DND-41 (cell line): ENCODE results near the gene SLC10A7.

Experiments
- ATAC-seq: fragments of 200-7000 bp; cut with Tn5 transposase; 3 replicates; pipeline ENCODE4 v1.9.1; 2021; ENCODE audit warnings: low read depth; ENCODE audit not compliant: insufficient read depth
- DNase-seq: peaks from one replicate; pipeline ENCODE4 v3.0.0-alpha.2; 2020
- H2AFZ ChIP-seq: 2 replicates; pipeline ENCODE4 v1.6.0; 2012; ENCODE audit warnings: low read depth, low read length
- H3K27ac ChIP-seq: 2 replicates; pipeline ENCODE4 v1.5.1; 2012; ENCODE audit warnings: low read length, inconsistent platforms
- H3K27me3 ChIP-seq: fragments of 200-600 bp; sonication (generic); 2 replicates; pipeline ENCODE4 v1.6.0; 2012; ENCODE audit warnings: low read length, mild to moderate bottlenecking, inconsistent platforms; ENCODE audit not compliant: insufficient read depth, poor library complexity
- H3K36me3 ChIP-seq: 2 replicates; pipeline ENCODE4 v1.5.1; 2012; ENCODE audit warnings: low read length, inconsistent platforms; ENCODE audit not compliant: insufficient read depth
- H3K4me1 ChIP-seq: 2 replicates; pipeline ENCODE4 v1.5.1; 2012; ENCODE audit warnings: mild to moderate bottlenecking, low read length; ENCODE audit not compliant: insufficient read depth
- H3K4me2 ChIP-seq: 2 replicates; pipeline ENCODE4 v1.6.0; 2012; ENCODE audit warnings: mild to moderate bottlenecking, moderate library complexity, low read length, inconsistent platforms; ENCODE audit not compliant: insufficient read depth
- H3K4me3 ChIP-seq, 2 experiments: fragments of 200-600 bp in 1 of 2; shearing (Covaris generic) in 1 of 2; 2 replicates each; pipeline ENCODE4 v1.5.1; 2012 to 2016; ENCODE audit warnings: inconsistent platforms in 2 of 2, low read length in 2 of 2, mild to moderate bottlenecking in 2 of 2, low read depth in 1 of 2, moderate library complexity in 1 of 2
- H3K79me2 ChIP-seq: 2 replicates; pipeline ENCODE4 v1.6.0; 2012; ENCODE audit warnings: low read length, inconsistent platforms; ENCODE audit not compliant: insufficient read depth
- H3K9ac ChIP-seq: 2 replicates; pipeline ENCODE4 v1.6.0; 2012; ENCODE audit warnings: low read depth, mild to moderate bottlenecking, inconsistent platforms, low read length, moderate library complexity
- H3K9me3 ChIP-seq: 2 replicates; pipeline ENCODE4 v1.5.1; 2012; ENCODE audit warnings: low read length, moderate library complexity, mild to moderate bottlenecking, inconsistent platforms; ENCODE audit not compliant: insufficient read depth, severe bottlenecking
- H4K20me1 ChIP-seq: 2 replicates; pipeline ENCODE4 v1.6.0; 2012; ENCODE audit warnings: low read length; ENCODE audit not compliant: insufficient read depth
- CTCF ChIP-seq: IDR thresholded peaks from 2 replicates; pipeline ENCODE4 v1.5.1; 2012; ENCODE audit warnings: borderline replicate concordance, low read length, moderate library complexity, mild to moderate bottlenecking; ENCODE audit not compliant: poor library complexity, severe bottlenecking; ENCODE audit errors: extremely low read depth
- EZH2 ChIP-seq: IDR thresholded peaks from 3 replicates; pipeline ENCODE4 v1.6.1; 2012; ENCODE audit warnings: borderline replicate concordance, low read depth, mild to moderate bottlenecking, moderate library complexity, low read length, inconsistent platforms; ENCODE audit not compliant: severe bottlenecking

SLC10A7 gene

DNA sequence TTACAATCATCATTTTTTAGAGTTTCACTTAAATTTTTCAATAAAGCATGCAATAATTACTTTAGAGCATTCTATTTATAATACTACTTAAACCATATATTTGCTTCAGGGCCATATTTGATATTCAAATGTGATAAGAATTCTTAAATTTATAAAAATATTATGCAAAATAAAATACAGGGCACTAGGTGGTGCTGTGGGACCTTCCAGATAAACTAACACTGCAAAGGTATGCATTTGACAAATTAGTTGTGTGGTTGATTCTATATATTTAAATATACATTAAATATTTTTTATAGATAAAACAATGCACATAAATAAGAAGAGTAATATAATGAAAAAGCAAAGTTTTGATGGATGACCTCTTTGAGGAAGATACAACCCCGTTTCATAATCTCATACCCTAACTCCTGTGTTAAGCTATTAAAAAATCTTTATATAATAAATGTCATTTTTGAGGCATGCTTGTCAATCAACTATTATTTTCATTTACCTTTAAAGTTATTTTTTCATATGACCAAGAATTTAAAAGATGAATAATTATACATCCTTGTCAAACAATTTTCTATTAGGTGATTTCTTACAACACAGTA, 179.0 kb downstream of the SLC10A7 start:
- Histone ChIP-seq H2AFZ (no peak overlapping the region), H3K27me3 (no peaks in the 10 kb centered on the region), H3K4me3 (no peak overlapping the region), H3K4me1 (no peaks in the 10 kb centered on the region), H3K36me3 (no peaks in the 10 kb centered on the region), H3K79me2 (no peaks in the 10 kb centered on the region), H3K4me2 (no peak overlapping the region), H3K9ac (no peak overlapping the region), H3K9me3 (no peaks in the 10 kb centered on the region), H4K20me1 (peaks cover 11% of the 10 kb centered on the region; the same call in 1 of the 2 replicates), H3K27ac (no peak overlapping the region)
- DNase-seq = peak; percentile 19
- no peak for ATAC-seq
- no peak for TF ChIP-seq EZH2
- TF ChIP-seq CTCF = peak; percentile 39

DNA sequence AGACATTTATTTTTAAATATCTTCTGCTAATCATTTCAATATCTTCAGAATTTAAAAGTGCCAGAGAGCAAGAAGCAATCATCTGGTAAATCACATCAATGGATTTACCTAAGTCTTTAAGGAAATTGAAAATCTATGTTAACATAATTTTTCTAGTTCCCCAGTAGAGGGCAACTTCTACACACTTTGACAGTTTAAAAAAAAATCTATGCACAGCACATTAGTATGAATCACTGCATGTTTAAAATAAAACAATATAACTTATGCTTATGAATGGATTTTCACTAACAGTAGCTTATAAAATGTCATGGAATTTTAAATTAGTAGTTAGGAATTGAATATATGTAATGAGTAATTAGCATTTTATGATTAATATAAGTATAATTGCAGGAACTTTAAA, 180.9 kb downstream of the SLC10A7 start:
- H3K79me2 ChIP-seq = no peaks in the 10 kb centered on the region
- no peak overlapping the region for H3K4me2 ChIP-seq
- H3K9ac ChIP-seq = no peak overlapping the region
- H3K9me3 ChIP-seq = no peaks in the 10 kb centered on the region
- TF ChIP-seq CTCF (peak; percentile 42), EZH2 (no peak)
- H3K36me3 ChIP-seq = no peaks in the 10 kb centered on the region
- no peak overlapping the region for H3K4me3 ChIP-seq
- no peaks in the 10 kb centered on the region for H3K4me1 ChIP-seq
- H3K27me3 ChIP-seq = no peaks in the 10 kb centered on the region
- peaks cover 9% of the 10 kb centered on the region; the same call in 1 of the 2 replicates for H4K20me1 ChIP-seq
- no peak overlapping the region for H2AFZ ChIP-seq
- ATAC-seq (no peak), DNase-seq (no peak)
- H3K27ac ChIP-seq = no peak overlapping the region

DNA sequence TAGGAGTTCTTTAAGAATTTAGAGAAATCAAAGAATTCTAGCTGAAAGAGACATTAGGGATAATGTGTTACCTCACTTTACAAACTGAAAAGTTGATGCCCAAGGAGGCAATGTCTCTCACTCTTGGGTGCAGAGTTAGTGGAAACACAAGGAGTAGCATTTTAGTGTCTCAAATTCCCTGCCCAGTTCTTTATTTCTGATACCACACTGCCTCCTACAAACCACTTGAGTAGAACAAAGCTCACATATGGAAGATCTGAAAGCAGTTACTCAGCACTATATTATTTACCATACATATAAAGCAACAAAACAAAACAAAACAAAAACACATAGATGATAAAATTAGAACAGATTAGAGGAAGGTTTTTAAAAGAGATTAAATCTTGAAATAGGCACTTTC, 183.2 kb downstream of the SLC10A7 start:
- H3K9me3 ChIP-seq = no peaks in the 10 kb centered on the region
- no peak overlapping the region for H2AFZ ChIP-seq
- H3K4me2 ChIP-seq = no peak overlapping the region
- no peak overlapping the region for H3K27ac ChIP-seq
- H3K27me3 ChIP-seq = no peaks in the 10 kb centered on the region
- no peak for DNase-seq
- H3K9ac ChIP-seq = no peak overlapping the region
- no peaks in the 10 kb centered on the region for H3K36me3 ChIP-seq
- peaks cover 14% of the 10 kb centered on the region for H3K4me1 ChIP-seq
- H3K79me2 ChIP-seq = no peaks in the 10 kb centered on the region
- TF ChIP-seq CTCF = no peak
- TF ChIP-seq EZH2 = no peak
- no peak for ATAC-seq
- peaks cover 2% of the 10 kb centered on the region; the same call in 1 of the 2 replicates for H4K20me1 ChIP-seq
- H3K4me3 ChIP-seq = no peak overlapping the region
